ENCODE measurements around the gene CPN1. TPM values are rescaled to one million over a fixed set of nuclear protein-coding genes. Genes with fewer than 3 reads are reported as not detected.
"Not testable (repeated sequence)": the region's sequence is repeated elsewhere in the genome, so short reads cannot be mapped to it uniquely, and the experiment has no call there.

The CPN1 gene
- not detected for polyA plus RNA-seq (2012; ENCODE audit: insufficient read depth, insufficient read length, low read depth)

GRCh38 chr10:100081075-100082001 lies at the start of gene CPN1:
CPN1 (minus strand) TSS chr10:100081869; CDS start chr10:100081625, 244 bp downstream.
- no peaks in the 10 kb centered on the region for H3K9me3 ChIP-seq

DNA sequence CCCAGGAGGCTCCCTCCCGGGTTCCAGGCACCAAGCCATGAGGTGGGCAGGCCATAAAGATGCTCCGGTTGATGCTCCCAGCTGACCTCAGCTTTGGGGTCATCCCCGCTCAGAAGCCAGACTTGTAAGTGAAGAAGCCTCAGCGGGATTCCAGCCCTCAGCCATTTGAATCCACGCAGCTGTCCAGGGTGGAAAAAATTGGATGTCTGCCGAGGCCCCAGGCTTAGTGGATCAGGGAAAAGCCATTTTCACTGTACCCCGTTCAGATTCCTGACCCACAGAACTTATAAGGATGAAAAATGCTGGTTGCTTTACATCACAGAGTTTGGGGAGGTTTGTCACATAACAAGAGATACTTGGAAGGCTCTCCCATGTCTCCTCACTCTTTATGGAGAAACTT lies 49.2 kb upstream of the CPN1 start:
- DNase-seq, result no peak
- TF ChIP-seq CTCF (IDR thresholded peaks at IDR 0.05; ENCODE audit: low read depth, low read length), result no peak
- H3K27me3 ChIP-seq, result no peaks in the 10 kb centered on the region
- no peaks in the 10 kb centered on the region for H3K9me3 ChIP-seq
- no peaks in the 10 kb centered on the region for H3K36me3 ChIP-seq
- H3K4me1 ChIP-seq, result no peaks in the 10 kb centered on the region
- H3K4me3 ChIP-seq (ENCODE audit: low read depth, low read length), result no peak overlapping the region

More at GRCh38 chr10:100081075-100082001, at the start of gene CPN1:
- Histone ChIP-seq H3K4me3 (ENCODE audit: low read depth, low read length) (no peak within 1 kb of the TSS), H3K27me3 (no peaks in the 10 kb centered on the region; the same call in 1 of the 2 replicates), H3K4me1 (no peaks in the 10 kb centered on the region), H3K36me3 (no peaks in the 10 kb centered on the region)
- no peak for DNase-seq
- TF ChIP-seq CTCF (IDR thresholded peaks at IDR 0.05; ENCODE audit: low read depth, low read length), result no peak

GRCh38 chr10:100129424-100129823 lies 47.8 kb upstream of the CPN1 start:
- no peak for DNase-seq
- Histone ChIP-seq H3K4me3 (ENCODE audit: low read depth, low read length) (no peak overlapping the region), H3K9me3 (no peaks in the 10 kb centered on the region), H3K36me3 (no peaks in the 10 kb centered on the region), H3K4me1 (no peaks in the 10 kb centered on the region), H3K27me3 (no peaks in the 10 kb centered on the region)
- no peak for TF ChIP-seq CTCF (IDR thresholded peaks at IDR 0.05; ENCODE audit: low read depth, low read length)

DNA sequence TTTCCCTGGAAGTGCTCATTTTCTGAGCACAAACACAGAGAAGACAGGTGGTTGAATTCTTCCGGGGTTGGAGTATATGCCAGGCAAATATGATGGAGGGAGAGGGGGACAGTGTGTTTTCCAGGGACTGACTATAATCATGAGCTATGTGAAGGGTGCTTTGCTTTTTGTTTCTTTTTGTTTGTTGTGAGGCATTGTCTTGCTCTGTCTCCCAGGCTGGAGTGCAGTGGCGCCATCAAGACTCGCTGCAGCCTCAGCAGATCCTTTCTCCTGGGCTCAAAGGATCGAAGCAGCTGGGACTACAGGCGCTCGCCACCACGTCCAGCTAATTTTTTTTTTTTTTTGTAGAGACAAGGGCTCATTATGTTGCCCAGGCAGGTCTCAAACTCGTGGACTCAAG lies 47.3 kb upstream of the CPN1 start:
- no peak overlapping the region for H3K4me3 ChIP-seq (ENCODE audit: low read depth, low read length)
- DNase-seq, result no peak
- TF ChIP-seq CTCF (IDR thresholded peaks at IDR 0.05; ENCODE audit: low read depth, low read length), result no peak
- no peaks in the 10 kb centered on the region for H3K9me3 ChIP-seq
- H3K4me1 ChIP-seq, result no peaks in the 10 kb centered on the region
- H3K27me3 ChIP-seq, result no peaks in the 10 kb centered on the region
- H3K36me3 ChIP-seq, result no peaks in the 10 kb centered on the region

- not testable (repeated sequence) for H3K4me1 ChIP-seq
Measured at GRCh38 chr10:100125335-100125734, 43.7 kb upstream of the CPN1 start.

GRCh38 chr10:100124097-100124496 lies 42.4 kb upstream of the CPN1 start:
- Histone ChIP-seq H3K4me3 (ENCODE audit: low read depth, low read length) (no peak overlapping the region), H3K27me3 (no peaks in the 10 kb centered on the region), H3K9me3 (no peaks in the 10 kb centered on the region), H3K36me3 (no peaks in the 10 kb centered on the region), H3K4me1 (no peaks in the 10 kb centered on the region)
- no peak for DNase-seq
- TF ChIP-seq CTCF (IDR thresholded peaks at IDR 0.05; ENCODE audit: low read depth, low read length), result no peak

More at GRCh38 chr10:100125335-100125734, 43.7 kb upstream of the CPN1 start:
- not testable (repeated sequence) for H3K27me3 ChIP-seq; H3K9me3 ChIP-seq; DNase-seq; H3K4me3 ChIP-seq (ENCODE audit: low read depth, low read length); H3K36me3 ChIP-seq
